WTC11 (cell line): ENCODE results near the gene UVRAG. TPM values are rescaled to one million over a fixed set of nuclear protein-coding genes. Genes with fewer than 3 reads are reported as not detected.
A peak's percentile ranks its signal among the peaks of the same experiment; 100 is the strongest.

Experiments
- ATAC-seq: fragments of 200-7000 bp; cut with Tn5 transposase; 2 replicates; pipeline ENCODE4 v1.10.0; 2021; ENCODE audit warnings: mild to moderate bottlenecking, moderate library complexity
- CTCF ChIA-PET: fragments of 300-600 bp; sonication (Branson Sonifier 250); formaldehyde crosslinking; loops from one replicate; lab custom pipeline; 2021; ENCODE audit warnings: antibody characterized with exemption; lab: Charles Lee
- POLR2A ChIA-PET: fragments of 350-600 bp; sonication (Branson Sonifier 250); formaldehyde crosslinking; loops from one replicate; lab custom pipeline; 2021; ENCODE audit warnings: antibody characterized with exemption; lab: Charles Lee
- DNase-seq: peaks from one replicate; pipeline ENCODE4 v3.0.0; 2021; ENCODE audit warnings: low spot score
- H3K27ac Mint-ChIP-seq: 2 replicates; pipeline ENCODE4 v1.8.0; 2021; ENCODE audit warnings: mixed read lengths
- H3K27me3 Mint-ChIP-seq: 2 replicates; pipeline ENCODE4 v1.8.0; 2021; ENCODE audit warnings: low read depth, mild to moderate bottlenecking, moderate library complexity, mixed read lengths
- H3K36me3 Mint-ChIP-seq: 2 replicates; pipeline ENCODE4 v1.8.0; 2021; ENCODE audit warnings: mixed read lengths
- H3K4me1 Mint-ChIP-seq: 2 replicates; pipeline ENCODE4 v1.8.0; 2022; ENCODE audit warnings: mixed read lengths
- H3K4me3 Mint-ChIP-seq: 2 replicates; pipeline ENCODE4 v1.8.0; 2021; ENCODE audit warnings: mild to moderate bottlenecking, moderate library complexity, mixed read lengths
- H3K9me3 Mint-ChIP-seq: 2 replicates; pipeline ENCODE4 v1.8.0; 2021; ENCODE audit warnings: mixed read lengths
- AFF4 ChIP-seq: sonication (generic); formaldehyde crosslinking; IDR thresholded peaks from 2 replicates; pipeline ENCODE4 v1.8.1; 2023; ENCODE audit warnings: mild to moderate bottlenecking, missing genetic modification reagents, borderline replicate concordance
- AR ChIP-seq: fragments of 250-450 bp; sonication (Bioruptor Pico); IDR thresholded peaks from 2 replicates; pipeline ENCODE4 v1.9.0; 2021; ENCODE audit warnings: mild to moderate bottlenecking
- E2F5 ChIP-seq: sonication (generic); formaldehyde crosslinking; IDR thresholded peaks from 2 replicates; pipeline ENCODE4 v1.8.1; 2022; ENCODE audit warnings: mild to moderate bottlenecking, moderate library complexity, missing genetic modification reagents
- ETV6 ChIP-seq: sonication (generic); formaldehyde crosslinking; IDR thresholded peaks from 2 replicates; pipeline ENCODE4 v1.8.1; 2022; ENCODE audit warnings: mild to moderate bottlenecking, missing genetic modification reagents
- FOXJ3 ChIP-seq: sonication (generic); formaldehyde crosslinking; IDR thresholded peaks from 2 replicates; pipeline ENCODE4 v1.9.0; 2021; ENCODE audit warnings: missing genetic modification reagents, mild to moderate bottlenecking, borderline replicate concordance
- FOXK1 ChIP-seq: sonication (generic); formaldehyde crosslinking; IDR thresholded peaks from 2 replicates; pipeline ENCODE4 v1.8.0; 2022; ENCODE audit warnings: mild to moderate bottlenecking, moderate library complexity, missing genetic modification reagents
- GABPB1 ChIP-seq: sonication (generic); formaldehyde crosslinking; IDR thresholded peaks from 2 replicates; pipeline ENCODE4 v1.8.1; 2023; ENCODE audit warnings: mild to moderate bottlenecking, missing genetic modification reagents
- RORB ChIP-seq: fragments of 250-450 bp; sonication (Bioruptor Pico); IDR thresholded peaks from 2 replicates; pipeline ENCODE4 v1.9.0; 2021; ENCODE audit warnings: mild to moderate bottlenecking
- SMAD4 ChIP-seq: sonication (generic); formaldehyde crosslinking; IDR thresholded peaks from 2 replicates; pipeline ENCODE4 v1.8.0; 2022; ENCODE audit warnings: mild to moderate bottlenecking, missing genetic modification reagents
- SOX15 ChIP-seq: fragments of 250-450 bp; sonication (Bioruptor Pico); IDR thresholded peaks from 2 replicates; pipeline ENCODE4 v1.9.0; 2021; ENCODE audit warnings: mild to moderate bottlenecking
- TP53 ChIP-seq: sonication (generic); formaldehyde crosslinking; IDR thresholded peaks from 2 replicates; pipeline ENCODE4 v1.8.1; 2023; ENCODE audit warnings: mild to moderate bottlenecking, missing genetic modification reagents
- ZNF219 ChIP-seq: sonication (generic); formaldehyde crosslinking; IDR thresholded peaks from 2 replicates; pipeline ENCODE4 v1.8.0; 2023; ENCODE audit warnings: missing genetic modification reagents, mild to moderate bottlenecking, borderline replicate concordance
- ZNF263 ChIP-seq: sonication (generic); formaldehyde crosslinking; IDR thresholded peaks from 2 replicates; pipeline ENCODE4 v1.8.1; 2022; ENCODE audit warnings: low read depth, mild to moderate bottlenecking, moderate library complexity, missing genetic modification reagents
- ZNF317 ChIP-seq: sonication (generic); formaldehyde crosslinking; IDR thresholded peaks from 2 replicates; pipeline ENCODE4 v1.8.1; 2023; ENCODE audit warnings: low read depth, mild to moderate bottlenecking, moderate library complexity, missing genetic modification reagents, borderline replicate concordance
- ZNF396 ChIP-seq: fragments of 250-450 bp; sonication (Bioruptor Pico); IDR thresholded peaks from 2 replicates; pipeline ENCODE4 v1.8.0; 2021; ENCODE audit warnings: mild to moderate bottlenecking, moderate library complexity, borderline replicate concordance
- ZSCAN18 ChIP-seq: fragments of 250-450 bp; sonication (Bioruptor Pico); IDR thresholded peaks from 2 replicates; pipeline ENCODE4 v2.1.2; 2022; ENCODE audit warnings: mild to moderate bottlenecking, moderate library complexity
- total RNA-seq: library from RNA; stranded (reverse); gene quantifications from 3 replicates; pipeline ENCODE4 v1.2.3, GENCODE V29; 2021

The UVRAG gene
- total RNA-seq, 1 experiment from 2014 or later = 14.5 TPM

GRCh38 chr11:76188873-76189272 lies 373.9 kb downstream of the UVRAG start (continued):
- TF ChIP-seq AR (CRISPR knock-in tag) = no peak
- TF ChIP-seq ZNF396 (CRISPR knock-in tag) = no peak
- no peak for TF ChIP-seq TP53
- TF ChIP-seq AFF4 (CRISPR knock-in tag) = no peak

- TF ChIP-seq E2F5 (CRISPR knock-in tag) (no peak), FOXK1 (CRISPR knock-in tag) (no peak), SOX15 (CRISPR knock-in tag) (no peak), ZNF219 (CRISPR knock-in tag) (no peak), ZNF263 (CRISPR knock-in tag) (no peak), ZNF317 (CRISPR knock-in tag) (no peak), GABPB1 (CRISPR knock-in tag) (no peak), FOXJ3 (CRISPR knock-in tag) (no peak), SMAD4 (no peak), ETV6 (CRISPR knock-in tag) (no peak), RORB (CRISPR knock-in tag) (no peak)
- TF ChIP-seq, all 79 proteins: peak for 0
- no peaks in the 10 kb centered on the region; the same call in 1 of the 2 replicates for H3K27me3 Mint-ChIP-seq
- DNase-seq (no peak), ATAC-seq (peak; percentile 12; the same call in 1 of the 2 replicates)
- no peak overlapping the region for H3K27ac Mint-ChIP-seq
- ChIA-PET POLR2A (no interaction called here), CTCF (interaction anchor here (7.9 kb wide), 1 partner anchor 18 kb away, joined by 85 read pairs; the partner anchor contains the start of gene WNT11)
- no peaks in the 10 kb centered on the region for H3K4me1 Mint-ChIP-seq
- H3K36me3 Mint-ChIP-seq = no peaks in the 10 kb centered on the region
- no peak overlapping the region for H3K4me3 Mint-ChIP-seq
- no peaks in the 10 kb centered on the region for H3K9me3 Mint-ChIP-seq
Observed at GRCh38 chr11:76189682-76190081, 374.7 kb downstream of the UVRAG start.

GRCh38 chr11:76190376-76190775 lies 375.4 kb downstream of the UVRAG start:
- CTCF ChIA-PET = interaction anchor here (7.9 kb wide), 1 partner anchor 18 kb away, joined by 85 read pairs; the partner anchor contains the start of gene WNT11
- DNase-seq = no peak
- H3K27ac Mint-ChIP-seq = no peak overlapping the region

More at GRCh38 chr11:76190376-76190775, 375.4 kb downstream of the UVRAG start:
- no peak for TF ChIP-seq ZSCAN18 (CRISPR knock-in tag)
- Mint-ChIP-seq H3K36me3 (no peaks in the 10 kb centered on the region), H3K4me1 (no peaks in the 10 kb centered on the region), H3K4me3 (no peak overlapping the region), H3K9me3 (no peaks in the 10 kb centered on the region), H3K27me3 (no peaks in the 10 kb centered on the region; the same call in 1 of the 2 replicates)
- no peak for ATAC-seq
- POLR2A ChIA-PET = no interaction called here

Other genes starting within 250 kb of the UVRAG start
- gene MAP6, start 146.2 kb upstream of the UVRAG start, total RNA-seq = 0.27 to 0.90 TPM (median 0.55 TPM) in 3 replicates
- 0.09 to 0.11 TPM in 2 of 3 replicates, not detected in the other for gene MOGAT2, start 97.4 kb upstream of the UVRAG start, total RNA-seq
- 1.6 to 3.3 TPM (median 2.8 TPM) in 3 replicates for gene DGAT2, start 46.4 kb upstream of the UVRAG start, total RNA-seq